ENCODE data around the gene CD93.

DNA sequence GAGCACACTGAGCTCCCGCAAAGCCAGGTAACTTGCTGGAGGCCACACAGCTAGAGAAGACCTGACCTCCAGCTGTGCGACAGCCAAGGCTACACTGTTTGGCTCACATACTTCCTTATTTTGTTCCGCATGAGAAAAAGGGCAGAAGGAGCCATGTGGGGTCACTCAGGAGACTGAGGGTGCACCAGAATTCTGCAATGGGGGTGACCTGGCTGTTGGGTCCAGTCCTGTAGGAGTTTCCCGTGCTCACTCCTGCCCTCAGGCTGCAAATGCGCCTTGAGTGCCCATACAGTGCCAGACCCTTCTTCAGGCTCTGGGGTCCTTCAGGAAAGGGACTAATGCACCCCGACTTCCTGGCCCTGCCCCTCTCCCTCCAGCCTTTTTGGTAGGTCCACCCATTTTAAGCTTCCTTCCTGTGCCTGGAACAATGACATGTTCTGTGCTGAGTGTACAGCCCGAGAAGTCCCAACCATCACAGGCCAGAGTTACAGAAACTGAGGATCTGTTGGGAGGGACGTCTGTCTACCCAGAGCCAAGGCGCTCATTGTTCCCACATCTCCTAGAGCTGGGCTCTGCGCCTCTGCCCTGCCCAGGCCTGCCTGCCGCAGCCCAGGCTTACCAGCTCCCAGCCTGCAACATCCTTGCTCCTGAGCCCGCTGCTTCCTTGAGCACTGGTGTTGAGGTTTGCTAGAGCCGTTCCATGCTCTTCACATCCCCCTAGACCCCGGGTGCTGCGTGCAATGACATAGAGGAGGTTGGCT, 33.5 kb upstream of the CD93 start:
- TF ChIP-seq, protein P1, sequence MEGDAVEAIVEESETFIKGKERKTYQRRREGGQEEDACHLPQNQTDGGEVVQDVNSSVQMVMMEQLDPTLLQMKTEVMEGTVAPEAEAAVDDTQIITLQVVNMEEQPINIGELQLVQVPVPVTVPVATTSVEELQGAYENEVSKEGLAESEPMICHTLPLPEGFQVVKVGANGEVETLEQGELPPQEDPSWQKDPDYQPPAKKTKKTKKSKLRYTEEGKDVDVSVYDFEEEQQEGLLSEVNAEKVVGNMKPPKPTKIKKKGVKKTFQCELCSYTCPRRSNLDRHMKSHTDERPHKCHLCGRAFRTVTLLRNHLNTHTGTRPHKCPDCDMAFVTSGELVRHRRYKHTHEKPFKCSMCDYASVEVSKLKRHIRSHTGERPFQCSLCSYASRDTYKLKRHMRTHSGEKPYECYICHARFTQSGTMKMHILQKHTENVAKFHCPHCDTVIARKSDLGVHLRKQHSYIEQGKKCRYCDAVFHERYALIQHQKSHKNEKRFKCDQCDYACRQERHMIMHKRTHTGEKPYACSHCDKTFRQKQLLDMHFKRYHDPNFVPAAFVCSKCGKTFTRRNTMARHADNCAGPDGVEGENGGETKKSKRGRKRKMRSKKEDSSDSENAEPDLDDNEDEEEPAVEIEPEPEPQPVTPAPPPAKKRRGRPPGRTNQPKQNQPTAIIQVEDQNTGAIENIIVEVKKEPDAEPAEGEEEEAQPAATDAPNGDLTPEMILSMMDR (IDR thresholded peaks at IDR 0.05): no peak
- TF ChIP-seq POLR2A (IDR thresholded peaks at IDR 0.05): no peak
